SK-N-MC (cell line): ENCODE measurements around the gene GATAD2A.

Experiments
- EZH2 ChIP-seq: fragments of 200-600 bp; sonication (generic); IDR thresholded peaks from one replicate; pipeline ENCODE4 v1.6.1; 2017; ENCODE audit warnings: antibody characterized with exemption
- POLR2AphosphoS5 ChIP-seq: IDR thresholded peaks from 2 replicates; pipeline ENCODE4 v1.6.1; 2012; ENCODE audit warnings: mild to moderate bottlenecking, low read depth, low read length, borderline replicate concordance

- no peak for TF ChIP-seq EZH2
- no peak for TF ChIP-seq POLR2AphosphoS5
Observed at GRCh38 chr19:19372656-19373416, 32.6 kb upstream of the GATAD2A start.
